Left ventricle myocardium superior (tissue), 1 donor: ENCODE results near the gene POP5. TPM values are rescaled to one million over a fixed set of nuclear protein-coding genes. Genes with fewer than 3 reads are reported as not detected.

Source experiments
- ATAC-seq: fragments of 200-7000 bp; cut with Tn5 transposase; one replicate; pipeline ENCODE4 v1.9.1; 2020; ENCODE audit warnings: mild to moderate bottlenecking, moderate library complexity
- DNase-seq: peaks from one replicate; pipeline ENCODE4 v3.0.0-alpha.2; 2020
- intact Hi-C: fragments of 100-400 bp; cut with micrococcal nuclease; formaldehyde crosslinking; loops from one replicate; pipeline ENCODE4 v1.11.0; 2022
- total RNA-seq: library from RNA; stranded (reverse); fragmentation: NEBNext Ultra II Directional; extraction: Animal tissue kit (Norgen Biotek cat#: 25700); gene quantifications from one replicate; pipeline ENCODE4 v1.2.1, GENCODE V29; 2021
- donor health status: DM: no; HTN: yes; CAD: no; lungs with severe emphysema.

The POP5 gene
- total RNA-seq, 1 donor from 2014 or later, result 34.0 TPM

DNA sequence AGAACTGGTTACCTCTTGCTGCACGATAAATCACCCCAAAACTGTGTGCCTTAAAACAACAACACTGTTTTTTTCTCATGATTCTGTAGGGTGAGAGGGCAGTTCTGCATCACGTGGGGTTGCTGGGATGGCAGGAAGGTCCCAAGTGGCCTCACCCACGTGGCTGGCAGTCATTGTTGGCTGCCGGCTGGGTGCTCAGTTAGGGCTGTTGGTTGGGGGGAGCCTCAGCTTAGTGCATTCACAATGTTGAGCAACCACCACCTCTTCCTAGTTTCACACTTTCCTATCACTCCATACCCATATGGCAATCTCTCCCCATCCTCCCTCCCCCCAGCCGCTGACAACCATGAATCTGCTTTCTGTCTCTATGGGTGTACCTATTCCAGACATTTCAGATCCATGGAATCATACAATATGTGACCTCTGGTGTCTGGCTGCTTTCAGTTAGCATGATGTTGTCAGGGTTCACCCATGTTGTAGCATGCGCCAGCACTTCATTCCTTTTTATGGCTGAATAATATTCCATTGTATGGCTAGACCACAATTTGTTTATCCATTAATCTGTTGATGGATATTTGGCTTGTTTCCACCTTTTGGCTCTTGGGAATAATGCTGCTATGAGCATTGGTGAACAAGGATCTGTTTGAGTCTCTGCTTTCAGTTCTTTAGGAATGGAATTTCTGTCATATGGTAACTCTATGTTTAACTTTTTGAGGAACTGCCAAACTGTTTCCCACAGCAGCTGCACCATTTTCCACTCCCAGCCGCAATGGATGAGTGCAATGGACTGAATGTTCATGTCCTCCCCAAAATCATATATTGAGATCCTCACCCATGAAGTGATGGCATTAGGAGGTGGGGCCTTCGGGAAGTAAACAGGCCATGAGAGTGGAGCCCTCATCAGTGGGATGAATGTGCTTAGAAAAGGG is 11.2 kb upstream of the POP5 start:
- ATAC-seq (no peak), DNase-seq (no peak)
- intact Hi-C loops, result no loop called here

DNA sequence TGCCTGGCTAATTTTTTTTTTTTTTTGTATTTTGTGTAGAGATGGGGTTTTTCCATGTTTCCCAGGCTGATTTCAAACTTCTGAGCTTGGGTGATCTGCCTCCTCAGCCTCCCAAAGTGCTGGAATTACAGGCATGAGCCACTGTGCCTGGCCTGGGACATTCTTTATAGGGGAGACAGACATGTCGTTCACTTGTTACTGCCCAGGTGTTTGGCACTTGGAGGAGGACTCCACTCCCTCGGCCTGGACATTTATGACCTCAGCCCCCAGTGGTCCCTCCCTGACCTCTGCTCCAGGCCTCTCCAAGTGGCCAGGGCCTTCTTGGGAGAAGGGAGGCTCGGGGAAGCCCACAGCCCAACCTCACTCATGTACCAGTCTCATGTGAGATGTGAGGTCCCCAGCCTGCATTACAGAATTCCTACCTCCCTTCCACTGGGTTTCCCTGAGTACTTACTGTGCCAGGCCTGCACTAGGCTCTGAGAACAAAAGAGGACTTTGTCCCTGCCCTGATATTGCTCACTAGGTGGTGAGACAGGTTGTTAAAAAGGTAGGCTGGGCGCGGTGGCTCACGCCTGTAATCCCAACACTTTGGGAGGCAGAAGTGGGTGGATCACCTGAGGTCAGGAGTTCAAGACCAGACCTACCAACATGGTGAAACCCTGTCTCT is 9.7 kb upstream of the POP5 start:
- intact Hi-C loops, result no loop called here
- DNase-seq, result no peak
- ATAC-seq, result no peak

GRCh38 chr12:120588948-120589930 is 8.0 kb upstream of the POP5 start:
- peak; percentile 92 for ATAC-seq

GRCh38 chr12:120588371-120588770 is 7.2 kb upstream of the POP5 start:
- no peak for DNase-seq
- ATAC-seq, result no peak
- intact Hi-C loops, result no loop called here

More at GRCh38 chr12:120588948-120589930, 8.0 kb upstream of the POP5 start:
- peak; percentile 92 for DNase-seq
- intact Hi-C loops, result no loop called here

DNA sequence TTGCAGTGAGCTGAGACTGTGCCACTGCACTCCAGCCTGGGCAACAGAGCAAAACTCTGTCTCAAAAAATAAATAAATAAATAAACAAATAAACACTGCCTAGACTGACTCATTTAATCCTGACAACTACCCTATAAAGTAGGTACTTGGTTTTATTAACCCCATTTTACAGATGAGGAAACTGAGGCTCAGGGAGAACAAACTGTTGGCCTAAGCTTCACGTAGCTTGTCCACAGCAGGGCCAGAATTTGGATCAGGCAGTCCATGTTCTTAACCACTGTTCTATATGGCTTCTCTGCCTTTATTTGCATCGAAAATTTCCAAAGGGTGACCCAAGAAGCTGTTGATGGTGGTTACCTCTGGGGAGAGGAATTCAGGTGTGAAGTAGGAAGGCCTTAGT is 5.7 kb upstream of the POP5 start:
- intact Hi-C loops, result no loop called here
- DNase-seq (no peak), ATAC-seq (no peak)

GRCh38 chr12:120586206-120586605 is 5.0 kb upstream of the POP5 start:
- ATAC-seq (no peak), DNase-seq (no peak)
- intact Hi-C loops, result no loop called here

DNA sequence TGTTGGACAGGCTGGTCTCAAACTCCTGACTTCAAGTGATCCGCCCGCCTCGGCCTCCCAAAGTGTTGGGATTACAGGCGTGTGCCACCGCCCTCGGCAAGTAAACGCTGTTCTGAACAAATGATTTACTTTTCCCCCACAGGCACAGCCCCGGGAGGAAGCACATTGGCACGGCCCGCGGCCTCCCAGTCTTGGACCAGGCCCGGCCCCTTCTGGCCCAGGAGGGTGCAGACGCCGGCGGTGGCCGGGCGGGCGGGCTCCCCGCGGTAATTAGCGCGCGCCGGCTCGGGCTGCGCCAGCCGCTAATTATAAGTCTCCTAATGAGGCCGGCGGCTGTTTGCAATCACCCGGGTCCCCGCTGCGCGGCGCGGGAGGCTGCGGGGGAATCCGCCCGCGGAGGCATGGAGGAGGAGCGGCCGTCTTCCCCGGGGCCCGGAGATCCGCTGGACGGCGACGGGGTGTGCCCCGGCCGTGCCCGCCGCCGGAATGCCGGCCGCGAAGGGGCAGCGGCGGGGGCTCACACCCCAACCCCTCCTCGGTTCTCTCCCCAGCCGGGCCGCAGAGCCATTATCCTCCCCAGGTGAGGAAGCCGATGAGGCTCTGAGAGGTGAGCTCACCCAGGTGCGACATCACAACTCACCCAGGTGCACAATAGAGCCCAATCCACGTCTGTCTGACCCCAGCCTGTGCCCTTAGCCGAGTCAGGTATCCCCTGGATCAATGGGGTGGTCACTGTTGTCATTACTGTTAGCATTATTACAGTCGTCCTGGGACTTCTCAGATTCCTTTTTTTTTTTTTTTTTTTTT is 3.3 kb upstream of the POP5 start:
- peak; percentile 73 for DNase-seq
- ATAC-seq, result peak; percentile 46
- intact Hi-C loops, result loop anchor here (5.0 kb wide), 1 partner anchor 68 kb away; no protein-coding TSS in a partner anchor

GRCh38 chr12:120583478-120584030 is 2.4 kb upstream of the POP5 start:
- intact Hi-C loops, result loop anchor here (5.0 kb wide), 1 partner anchor 69 kb away; no protein-coding TSS in a partner anchor
- ATAC-seq (peak; percentile 46), DNase-seq (peak; percentile 85)

GRCh38 chr12:120581998-120582397 is 796 bp upstream of the POP5 start:
- intact Hi-C loops, result loop anchor here (5.0 kb wide), 1 partner anchor 70 kb away; no protein-coding TSS in a partner anchor
- DNase-seq (no peak), ATAC-seq (no peak)

DNA sequence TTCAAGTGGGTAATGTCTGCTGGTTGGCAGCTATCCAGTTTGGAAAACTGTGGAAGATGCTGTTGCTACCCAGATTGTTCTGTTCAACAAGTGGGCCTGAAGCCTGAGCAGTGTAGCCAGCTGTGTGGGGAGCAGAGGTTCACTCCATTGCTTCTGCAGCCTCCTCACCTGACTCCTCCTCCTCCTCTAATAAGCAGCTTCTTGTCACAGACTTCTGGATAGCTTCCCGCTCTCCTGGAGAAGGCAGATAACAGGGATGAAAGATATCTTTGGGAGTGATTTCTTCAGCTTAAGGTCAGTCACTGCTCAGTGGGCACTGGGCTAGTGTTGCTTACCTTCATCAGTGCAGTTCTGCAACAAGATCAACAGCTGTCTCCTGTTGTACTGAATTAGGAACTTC is 2.0 kb downstream of the POP5 start:
- intact Hi-C loops, result no loop called here
- no peak for ATAC-seq
- no peak for DNase-seq

DNA sequence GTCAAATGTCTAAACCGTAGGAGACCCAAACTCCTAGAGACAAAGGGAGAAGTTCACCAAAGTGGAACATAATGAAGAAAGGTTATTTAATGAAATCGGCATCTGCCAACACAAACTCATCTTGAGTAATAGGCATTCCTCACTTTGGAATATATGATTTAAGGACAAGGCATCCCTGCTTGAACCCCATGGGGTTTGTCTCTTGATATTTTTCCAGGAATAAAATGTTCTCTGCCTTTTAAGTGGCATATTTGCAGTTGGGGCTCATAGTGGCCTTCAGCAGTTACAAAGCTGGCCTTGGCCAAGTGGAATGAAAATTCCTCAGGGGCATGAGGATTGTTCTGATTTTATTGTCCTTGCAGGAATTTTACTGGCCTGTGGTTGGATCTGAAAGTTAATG is 7.1 kb downstream of the POP5 start:
- intact Hi-C loops, result no loop called here
- DNase-seq (no peak), ATAC-seq (no peak)

GRCh38 chr12:120573560-120573959 is 7.6 kb downstream of the POP5 start:
- ATAC-seq (peak; percentile 48), DNase-seq (no peak)
- intact Hi-C loops, result no loop called here

GRCh38 chr12:120571299-120571698 is 9.9 kb downstream of the POP5 start:
- DNase-seq, result no peak
- intact Hi-C loops, result no loop called here
- ATAC-seq, result no peak

GRCh38 chr12:120563495-120563894 is 17.7 kb downstream of the POP5 start:
- intact Hi-C loops, result no loop called here
- DNase-seq, result no peak
- peak; percentile 14 for ATAC-seq

- intact Hi-C loops, result no loop called here
- ATAC-seq (peak; percentile 91), DNase-seq (peak; percentile 47)
These were observed 18.3 kb downstream of the POP5 start for GRCh38 chr12:120562906-120563305.

DNA sequence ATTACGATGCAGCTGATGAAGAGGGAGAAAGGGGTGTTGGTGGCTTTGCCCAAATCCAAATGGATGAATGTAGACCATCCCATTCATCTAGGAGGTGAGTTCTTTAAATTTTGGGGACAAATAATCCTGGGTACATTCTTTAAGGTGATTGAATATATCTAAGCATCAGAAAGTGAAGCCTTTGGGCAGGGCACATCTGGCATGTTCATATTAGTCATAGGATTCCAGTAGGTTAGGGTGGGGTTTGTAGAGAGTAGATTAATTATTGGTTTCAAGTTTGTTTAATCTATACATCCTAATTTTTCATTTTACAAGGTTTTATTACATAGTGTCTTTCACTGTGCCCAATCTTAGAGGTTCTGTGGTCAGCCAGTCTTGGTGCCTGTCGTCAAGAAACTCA is 23.6 kb downstream of the POP5 start:
- ATAC-seq, result no peak

DNA sequence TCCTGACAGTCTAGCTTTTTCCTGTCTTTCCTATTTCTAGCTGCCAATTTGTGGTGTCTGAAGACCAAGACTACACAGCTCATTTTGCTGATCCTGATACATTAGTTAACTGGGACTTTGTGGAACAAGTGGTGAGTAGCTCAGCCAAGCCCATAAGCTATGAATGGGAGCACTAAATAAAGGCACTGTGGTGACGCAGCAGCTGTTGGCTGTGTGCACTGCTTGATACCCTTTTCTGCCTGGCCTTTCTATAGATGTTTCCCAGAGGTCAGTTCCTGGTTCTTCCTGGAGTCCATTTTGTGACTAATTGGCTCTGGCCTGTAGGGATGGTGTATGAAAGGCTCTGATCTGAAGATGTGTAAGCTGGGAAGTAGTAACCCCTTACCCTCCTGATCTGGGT is 26.5 kb downstream of the POP5 start:
- intact Hi-C loops, result no loop called here
- ATAC-seq (peak; percentile 86), DNase-seq (no peak)

More for the DNA sequence above, 23.6 kb downstream of the POP5 start:
- no peak for DNase-seq
- intact Hi-C loops, result no loop called here

DNA sequence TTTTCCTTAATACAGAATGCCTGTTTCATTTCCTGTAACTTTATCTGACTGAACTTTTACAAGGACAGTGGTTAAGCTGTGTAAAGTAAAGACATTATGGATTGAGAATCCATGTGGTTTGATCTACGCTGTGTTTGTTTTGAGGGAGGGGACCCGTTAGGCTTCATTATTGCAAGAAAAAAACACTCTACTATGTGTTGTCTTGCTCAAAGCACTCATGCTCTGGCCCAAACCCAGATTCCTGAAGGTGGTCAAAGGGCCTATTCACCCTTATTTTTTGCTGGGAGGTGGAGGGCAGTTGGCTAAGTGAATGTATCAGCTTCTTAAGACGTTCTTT is 35.2 kb downstream of the POP5 start:
- ATAC-seq, result no peak
- no peak for DNase-seq
- intact Hi-C loops, result no loop called here
